Measurements from ENCODE around the gene C5orf58.

Gene C5orf58

DNA sequence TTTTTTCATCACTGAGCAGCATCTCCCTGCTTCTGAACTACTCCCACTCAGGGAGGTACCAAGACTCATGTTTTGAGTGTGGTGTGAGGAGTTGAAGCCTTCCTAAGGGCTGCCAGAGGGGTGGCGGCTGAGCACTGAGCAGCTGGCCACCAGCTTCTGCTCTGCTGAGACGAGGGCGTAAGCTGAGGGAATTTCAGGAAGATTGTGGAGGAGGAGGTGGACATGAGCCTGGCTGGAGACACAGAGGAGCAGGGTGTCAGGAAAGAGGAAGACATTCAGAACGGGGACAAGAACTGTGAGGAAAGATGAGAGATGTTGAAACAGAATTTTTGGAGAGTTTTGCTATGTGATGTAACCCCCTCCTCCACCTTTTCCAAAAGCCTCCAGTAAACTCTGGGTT lies 57.0 kb downstream of the C5orf58 start:
- TF ChIP-seq, protein P1, sequence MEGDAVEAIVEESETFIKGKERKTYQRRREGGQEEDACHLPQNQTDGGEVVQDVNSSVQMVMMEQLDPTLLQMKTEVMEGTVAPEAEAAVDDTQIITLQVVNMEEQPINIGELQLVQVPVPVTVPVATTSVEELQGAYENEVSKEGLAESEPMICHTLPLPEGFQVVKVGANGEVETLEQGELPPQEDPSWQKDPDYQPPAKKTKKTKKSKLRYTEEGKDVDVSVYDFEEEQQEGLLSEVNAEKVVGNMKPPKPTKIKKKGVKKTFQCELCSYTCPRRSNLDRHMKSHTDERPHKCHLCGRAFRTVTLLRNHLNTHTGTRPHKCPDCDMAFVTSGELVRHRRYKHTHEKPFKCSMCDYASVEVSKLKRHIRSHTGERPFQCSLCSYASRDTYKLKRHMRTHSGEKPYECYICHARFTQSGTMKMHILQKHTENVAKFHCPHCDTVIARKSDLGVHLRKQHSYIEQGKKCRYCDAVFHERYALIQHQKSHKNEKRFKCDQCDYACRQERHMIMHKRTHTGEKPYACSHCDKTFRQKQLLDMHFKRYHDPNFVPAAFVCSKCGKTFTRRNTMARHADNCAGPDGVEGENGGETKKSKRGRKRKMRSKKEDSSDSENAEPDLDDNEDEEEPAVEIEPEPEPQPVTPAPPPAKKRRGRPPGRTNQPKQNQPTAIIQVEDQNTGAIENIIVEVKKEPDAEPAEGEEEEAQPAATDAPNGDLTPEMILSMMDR (IDR thresholded peaks at IDR 0.05), result no peak
- Histone ChIP-seq H3K27ac (no peak overlapping the region), H3K4me1 (no peaks in the 10 kb centered on the region), H3K9me3 (no peaks in the 10 kb centered on the region), H3K27me3 (no peaks in the 10 kb centered on the region), H3K36me3 (no peaks in the 10 kb centered on the region), H3K4me3 (no peak overlapping the region)
- intact Hi-C loops (cut with DNase I; ENCODE audit: low total_unique reads), result no loop called here
- DNase-seq, result peak in 1 of 2 donors; percentile 54

DNA sequence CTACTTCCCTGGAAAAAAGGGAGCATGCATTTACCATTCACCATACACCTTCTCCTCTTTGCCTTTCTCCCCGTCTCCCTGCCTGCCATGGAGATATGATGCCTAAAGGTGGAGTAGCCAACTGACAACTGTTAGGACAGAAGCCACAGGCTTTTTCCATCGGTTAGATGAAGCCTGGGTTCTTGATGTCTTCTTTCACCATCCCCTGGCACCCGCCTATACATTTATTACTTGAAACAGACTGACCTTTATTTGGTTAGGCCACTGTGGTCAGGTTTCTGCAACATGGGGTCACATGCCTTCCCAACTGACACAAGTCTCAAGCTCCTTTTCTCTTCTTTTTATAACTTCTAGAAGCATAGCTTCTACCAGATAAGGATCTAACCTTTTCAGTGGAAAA lies 57.7 kb downstream of the C5orf58 start:
- H3K4me1 ChIP-seq, result no peaks in the 10 kb centered on the region

DNA sequence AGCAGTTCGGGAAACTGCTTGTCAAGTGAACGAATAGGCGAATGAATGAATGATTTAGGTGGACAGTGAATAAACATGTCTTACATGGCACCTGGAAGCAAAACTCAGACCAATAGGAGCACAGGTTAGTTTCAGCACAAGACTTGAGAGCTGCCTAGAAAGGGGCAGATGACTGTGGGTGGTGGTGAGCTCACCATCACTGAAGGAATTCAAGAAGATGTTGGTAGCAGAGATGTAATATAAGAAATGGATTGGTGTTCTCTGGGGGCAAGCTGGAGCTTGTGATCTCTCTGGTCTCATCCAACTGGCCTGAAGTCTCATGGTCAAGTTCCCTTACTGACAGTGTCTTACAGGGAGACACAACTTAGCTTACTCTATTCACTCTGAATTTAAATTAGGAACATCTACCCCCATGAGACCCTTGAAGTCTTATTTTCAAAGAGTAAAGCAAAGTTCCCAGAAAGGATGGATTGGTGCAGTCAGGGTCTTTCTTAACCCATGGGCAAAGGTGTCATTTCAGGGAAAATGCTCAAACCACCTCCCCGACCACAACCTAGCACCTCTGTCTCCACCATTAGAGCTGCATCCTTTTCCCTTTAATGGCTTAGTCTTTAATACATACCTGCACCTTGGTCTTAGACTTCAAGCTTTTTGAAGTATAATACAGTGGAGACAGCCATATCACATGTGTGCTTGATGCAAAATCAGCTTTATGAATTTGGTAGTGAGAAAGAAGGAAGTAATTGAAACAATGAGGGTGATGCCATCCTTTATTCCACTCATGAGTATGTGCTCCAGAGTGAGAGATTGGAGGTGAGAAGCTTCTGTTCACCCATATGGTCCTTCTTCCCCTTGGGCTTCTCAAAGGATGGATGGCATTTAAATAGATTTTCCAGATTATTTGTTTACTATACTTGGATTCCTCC lies 59.7 kb downstream of the C5orf58 start:
- Histone ChIP-seq H3K27me3 (no peaks in the 10 kb centered on the region), H3K27ac (no peak overlapping the region), H3K4me1 (no peaks in the 10 kb centered on the region), H3K4me3 (no peak overlapping the region), H3K9me3 (no peaks in the 10 kb centered on the region), H3K36me3 (no peaks in the 10 kb centered on the region)
- intact Hi-C loops (cut with DNase I; ENCODE audit: low total_unique reads), result no loop called here
- TF ChIP-seq, protein P1 (IDR thresholded peaks at IDR 0.05), result no peak
- no peak for DNase-seq

More for the DNA sequence above, 57.7 kb downstream of the C5orf58 start:
- intact Hi-C loops (cut with DNase I; ENCODE audit: low total_unique reads), result no loop called here
- H3K27ac ChIP-seq, result no peak overlapping the region
- H3K27me3 ChIP-seq, result no peaks in the 10 kb centered on the region
- H3K36me3 ChIP-seq, result no peaks in the 10 kb centered on the region
- H3K4me3 ChIP-seq, result no peak overlapping the region
- TF ChIP-seq, protein P1 (IDR thresholded peaks at IDR 0.05), result no peak
- DNase-seq, result no peak
- no peaks in the 10 kb centered on the region for H3K9me3 ChIP-seq

DNA sequence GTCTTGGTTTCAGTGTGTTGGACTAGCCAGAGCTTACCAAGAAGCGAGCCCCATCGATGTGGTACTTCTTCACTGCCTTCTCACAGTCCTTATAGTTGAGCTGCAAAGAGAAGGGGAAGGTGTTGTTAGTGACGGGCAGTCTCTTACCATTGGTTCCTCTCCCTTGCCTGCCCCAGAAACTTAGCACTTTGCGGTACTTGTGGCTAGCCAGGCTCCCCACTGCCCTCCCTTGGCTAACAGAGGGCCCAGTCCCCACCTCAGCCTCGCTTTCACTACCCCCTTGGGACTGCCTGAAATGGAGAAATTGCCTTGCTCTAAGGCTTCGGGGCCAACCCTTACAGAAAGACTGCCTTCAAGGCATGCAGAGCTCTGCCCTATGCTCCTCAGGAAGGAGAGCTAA lies 60.5 kb downstream of the C5orf58 start:
- no peaks in the 10 kb centered on the region for H3K36me3 ChIP-seq
- H3K9me3 ChIP-seq, result no peaks in the 10 kb centered on the region
- intact Hi-C loops (cut with DNase I; ENCODE audit: low total_unique reads), result no loop called here
- no peaks in the 10 kb centered on the region for H3K4me1 ChIP-seq
- H3K27ac ChIP-seq, result no peak overlapping the region
- no peaks in the 10 kb centered on the region for H3K27me3 ChIP-seq
- no peak overlapping the region for H3K4me3 ChIP-seq
- peak; percentile 53 to 79 for DNase-seq
- TF ChIP-seq, protein P1 (IDR thresholded peaks at IDR 0.05), result no peak

DNA sequence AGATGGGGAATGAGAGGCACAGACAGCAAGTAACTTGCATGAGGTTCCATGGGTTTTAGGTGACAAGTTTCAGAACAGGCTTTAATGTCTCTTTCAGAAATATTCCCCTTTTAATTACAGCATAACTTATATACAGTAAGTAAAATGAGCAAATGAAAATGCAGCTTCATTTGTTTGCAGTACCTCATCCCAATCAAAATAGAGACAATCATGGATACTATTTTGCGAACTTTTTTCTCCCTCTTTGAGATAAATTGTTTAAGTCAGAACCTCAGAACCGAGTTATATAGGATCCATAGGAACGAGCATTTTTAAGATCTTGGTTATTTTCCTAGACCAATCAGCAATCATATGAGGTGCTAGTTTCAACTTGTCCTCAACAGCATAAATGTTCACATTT lies 61.3 kb downstream of the C5orf58 start:
- intact Hi-C loops (cut with DNase I; ENCODE audit: low total_unique reads), result no loop called here
- TF ChIP-seq, protein P1 (IDR thresholded peaks at IDR 0.05), result no peak
- Histone ChIP-seq H3K4me1 (no peaks in the 10 kb centered on the region), H3K9me3 (no peaks in the 10 kb centered on the region), H3K36me3 (no peaks in the 10 kb centered on the region), H3K4me3 (no peak overlapping the region), H3K27me3 (no peaks in the 10 kb centered on the region), H3K27ac (no peak overlapping the region)
- DNase-seq, result no peak

Data from tibial artery (tissue), 4 donors.